Activated CD8-positive, alpha-beta memory T cell treated with anti-CD3 and anti-CD28 coated beads for 36 hours (primary cell): ENCODE results near the gene GTF2I. TPM values are rescaled to one million over a fixed set of nuclear protein-coding genes. Genes with fewer than 3 reads are reported as not detected.
"Not testable (repeated sequence)": the region's sequence is repeated elsewhere in the genome, so short reads cannot be mapped to it uniquely, and the experiment has no call there.

Experiments
- CTCF ChIA-PET: fragments of 350-600 bp; sonication (Branson Sonifier 250); formaldehyde crosslinking; loops from one replicate; lab custom pipeline; 2021; ENCODE audit warnings: antibody characterized with exemption; lab: Charles Lee
- POLR2A ChIA-PET: fragments of 350-600 bp; sonication (Branson Sonifier 250); formaldehyde crosslinking; loops from one replicate; lab custom pipeline; 2021; ENCODE audit warnings: antibody characterized with exemption; lab: Charles Lee
- total RNA-seq, 2 experiments: library from RNA; stranded (reverse); gene quantifications; one replicate each; pipeline ENCODE4 v1.2.3, GENCODE V29; 2021

Gene GTF2I
- total RNA-seq, 2 experiments from 2014 or later, result 168 TPM

DNA sequence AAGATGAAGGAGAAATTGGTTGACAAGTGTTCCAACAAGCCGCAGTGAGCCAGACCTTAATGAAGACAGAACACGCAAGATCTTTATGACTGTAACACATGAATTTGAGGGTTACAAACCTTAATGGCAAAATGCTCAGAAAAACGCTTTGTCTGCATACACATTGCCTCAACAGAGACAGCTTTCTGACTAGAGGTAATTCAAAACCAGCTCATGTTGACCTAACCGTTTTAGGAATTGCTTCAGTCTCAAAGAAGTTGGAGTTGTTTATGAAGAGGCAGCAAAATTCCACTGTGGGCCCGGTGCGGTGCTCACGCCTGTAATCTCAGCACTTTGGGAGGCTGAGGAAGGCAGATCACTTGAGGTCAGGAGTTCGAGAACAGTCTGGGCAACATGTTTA lies 2.2 kb upstream of the GTF2I start:
- ChIA-PET CTCF (no interaction called here), POLR2A (interaction anchor here (0.7 kb wide), 1 partner anchor 15 kb away, joined by 3 read pairs; no protein-coding TSS in a partner anchor)

DNA sequence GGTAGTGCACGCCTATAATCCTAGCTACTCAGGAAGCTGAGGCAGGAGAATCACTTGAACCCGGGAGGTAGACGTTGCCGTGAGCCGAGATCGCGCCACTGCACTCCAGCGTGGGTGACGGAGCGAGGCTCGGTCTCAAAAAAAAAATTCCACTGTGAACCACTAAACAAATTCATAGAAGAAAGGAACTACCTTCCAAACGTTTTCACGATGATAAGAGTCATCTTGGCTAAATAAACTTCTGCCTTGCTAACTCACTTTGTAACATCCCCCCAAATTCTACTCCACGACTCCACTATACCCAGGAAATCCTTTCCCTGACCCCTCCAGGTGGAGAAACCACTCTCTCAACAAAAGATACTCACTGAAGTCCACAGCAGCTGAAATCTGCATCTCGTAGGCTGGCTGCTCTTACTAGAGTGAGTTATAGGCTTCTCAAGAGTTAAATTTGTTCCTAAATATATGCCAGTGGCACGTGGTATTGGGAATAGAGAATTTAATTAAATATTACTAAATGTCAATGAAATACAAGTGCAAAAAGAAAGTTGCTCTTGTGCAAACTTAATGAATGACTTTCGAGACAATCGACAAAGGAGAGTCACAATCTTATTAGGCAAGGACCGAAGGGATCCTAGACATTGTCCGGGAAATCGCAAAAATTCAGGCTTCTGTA lies 1.6 kb upstream of the GTF2I start:
- CTCF ChIA-PET, result no interaction called here
- POLR2A ChIA-PET, result no interaction called here

DNA sequence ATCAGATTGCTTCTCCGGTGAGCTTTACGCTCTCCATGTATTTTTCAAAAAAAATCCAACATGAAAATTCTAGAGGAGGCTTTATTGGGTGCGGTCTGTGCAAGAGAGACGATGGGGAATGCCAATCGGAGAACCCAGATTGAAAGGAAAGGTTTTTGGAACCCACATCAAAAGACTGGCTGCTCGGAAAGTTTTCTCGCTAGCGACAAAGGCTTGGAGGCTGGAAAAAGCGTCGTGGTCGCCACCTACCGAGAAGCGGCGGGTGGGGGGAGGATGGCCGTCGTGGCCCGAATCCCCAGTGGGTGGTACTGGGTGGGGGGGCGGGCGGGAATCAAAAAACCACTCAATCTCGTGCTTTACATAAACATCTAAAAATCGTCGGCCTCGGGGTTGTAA lies 1.1 kb upstream of the GTF2I start:
- ChIA-PET POLR2A (no interaction called here), CTCF (no interaction called here)

DNA sequence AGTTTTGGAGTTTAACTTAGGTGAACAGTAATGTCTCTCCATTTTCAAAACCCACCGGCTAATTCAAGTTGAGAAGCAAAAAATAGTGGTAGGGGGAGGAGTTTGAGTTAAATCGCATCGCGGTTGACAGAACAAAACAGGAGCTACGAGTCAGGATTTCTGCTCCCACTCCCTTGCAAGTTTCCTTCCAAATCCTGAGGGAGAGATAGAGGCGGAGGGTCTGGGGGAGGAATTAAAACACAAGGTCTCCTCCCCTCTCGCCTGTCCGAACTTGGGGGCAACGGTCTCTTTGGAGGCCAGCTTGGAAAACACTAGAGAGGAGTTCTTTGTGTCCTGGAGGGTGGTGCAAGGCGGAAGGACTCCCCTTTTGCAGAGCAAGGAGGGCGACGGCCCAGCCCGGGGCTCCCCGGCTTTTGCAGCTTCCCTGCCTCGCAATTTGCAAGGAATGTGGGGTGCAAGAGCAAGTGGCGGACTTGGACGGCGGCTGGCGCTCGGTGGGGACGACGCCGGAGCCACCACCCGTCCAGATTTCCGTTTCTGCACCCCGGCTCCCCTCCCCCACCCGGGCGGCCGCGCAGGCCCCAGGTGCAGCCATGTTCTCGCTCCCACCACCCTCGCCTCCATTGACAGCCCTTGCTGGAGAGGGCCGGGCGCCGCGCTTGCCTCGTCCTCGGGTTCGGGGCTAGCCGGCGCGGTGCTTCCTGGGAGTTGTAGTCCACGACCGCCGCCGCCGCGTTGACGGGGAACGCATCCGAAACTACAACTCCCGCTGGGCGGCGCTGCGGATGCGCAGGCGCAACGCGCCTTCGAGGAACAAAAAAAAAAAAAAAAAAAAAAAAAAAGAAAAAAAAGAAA lies 454 bp upstream of the GTF2I start:
- POLR2A ChIA-PET, result interaction anchor here (0.6 to 0.7 kb wide), 3 partner anchors 35 to 444 kb away, joined by 3 to 10 read pairs (median 8); no protein-coding TSS in a partner anchor
- CTCF ChIA-PET, result no interaction called here

DNA sequence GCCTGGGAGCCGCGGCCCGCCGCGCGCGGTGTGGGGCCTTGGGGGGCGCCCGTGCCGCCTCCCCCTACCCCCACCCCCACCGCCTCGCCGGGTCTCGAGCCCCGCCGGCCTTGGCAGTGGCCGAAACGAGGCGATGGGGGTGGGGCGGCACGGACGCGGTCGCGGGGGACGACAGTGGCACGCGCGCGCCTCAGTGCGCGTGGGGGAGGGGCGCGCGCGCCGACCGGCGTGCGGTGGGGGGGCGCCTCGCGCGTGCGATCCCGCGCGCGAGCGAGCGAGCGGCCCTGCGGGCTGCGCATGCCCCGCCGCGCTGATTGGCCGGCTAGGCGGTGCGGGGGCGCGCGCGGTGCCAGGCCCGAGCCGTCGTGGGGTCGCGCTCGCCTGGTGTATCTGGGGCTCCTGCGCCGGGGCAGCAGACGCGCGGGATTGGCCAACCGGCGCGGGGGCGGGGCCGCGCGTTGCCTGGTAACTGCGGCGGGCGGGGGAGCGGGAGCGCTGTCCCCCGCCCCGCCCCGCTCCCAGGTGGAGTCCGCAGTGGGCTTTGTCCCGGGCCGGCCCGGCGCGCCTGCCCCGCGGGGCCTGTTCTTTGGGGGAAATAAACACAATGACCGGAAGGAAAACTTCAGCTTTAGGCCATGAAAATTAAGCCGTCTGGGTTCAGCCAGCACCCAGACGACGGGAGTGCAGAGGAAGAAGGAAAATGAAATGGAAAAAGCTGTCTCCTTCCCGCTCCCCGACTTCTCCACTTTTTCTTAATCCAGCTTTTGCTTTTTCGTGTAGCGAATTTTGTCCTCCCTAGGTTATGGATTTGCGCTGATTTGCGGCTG lies 873 bp downstream of the GTF2I start:
- CTCF ChIA-PET, result no interaction called here
- POLR2A ChIA-PET, result interaction anchor here (0.6 to 0.7 kb wide), 5 partner anchors 15 to 445 kb away, joined by 3 to 14 read pairs (median 8); no protein-coding TSS in a partner anchor

DNA sequence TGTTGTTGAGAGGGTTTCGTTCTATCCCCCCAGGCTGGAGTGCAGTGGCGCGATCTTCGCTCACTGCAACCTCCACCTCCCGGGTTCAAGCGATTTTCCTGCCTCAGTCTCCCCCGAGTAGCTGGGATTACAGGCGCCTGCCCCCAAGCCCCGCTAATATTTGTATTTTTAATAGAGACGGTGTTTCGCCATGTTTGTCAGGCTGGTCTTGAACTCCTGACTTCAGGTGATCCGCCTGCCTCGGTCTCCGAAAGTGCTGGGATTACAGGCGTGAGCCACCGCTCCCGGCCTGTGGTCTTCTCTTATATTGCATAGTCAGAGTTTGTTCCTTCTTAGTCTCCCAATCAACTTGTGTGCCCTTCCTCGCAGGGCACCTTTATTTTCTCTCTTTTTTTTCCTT lies 2.7 kb downstream of the GTF2I start:
- POLR2A ChIA-PET, result not testable (repeated sequence)
- CTCF ChIA-PET, result interaction anchor here (0.7 kb wide), 1 partner anchor 20 kb away, joined by 4 read pairs; no protein-coding TSS in a partner anchor

DNA sequence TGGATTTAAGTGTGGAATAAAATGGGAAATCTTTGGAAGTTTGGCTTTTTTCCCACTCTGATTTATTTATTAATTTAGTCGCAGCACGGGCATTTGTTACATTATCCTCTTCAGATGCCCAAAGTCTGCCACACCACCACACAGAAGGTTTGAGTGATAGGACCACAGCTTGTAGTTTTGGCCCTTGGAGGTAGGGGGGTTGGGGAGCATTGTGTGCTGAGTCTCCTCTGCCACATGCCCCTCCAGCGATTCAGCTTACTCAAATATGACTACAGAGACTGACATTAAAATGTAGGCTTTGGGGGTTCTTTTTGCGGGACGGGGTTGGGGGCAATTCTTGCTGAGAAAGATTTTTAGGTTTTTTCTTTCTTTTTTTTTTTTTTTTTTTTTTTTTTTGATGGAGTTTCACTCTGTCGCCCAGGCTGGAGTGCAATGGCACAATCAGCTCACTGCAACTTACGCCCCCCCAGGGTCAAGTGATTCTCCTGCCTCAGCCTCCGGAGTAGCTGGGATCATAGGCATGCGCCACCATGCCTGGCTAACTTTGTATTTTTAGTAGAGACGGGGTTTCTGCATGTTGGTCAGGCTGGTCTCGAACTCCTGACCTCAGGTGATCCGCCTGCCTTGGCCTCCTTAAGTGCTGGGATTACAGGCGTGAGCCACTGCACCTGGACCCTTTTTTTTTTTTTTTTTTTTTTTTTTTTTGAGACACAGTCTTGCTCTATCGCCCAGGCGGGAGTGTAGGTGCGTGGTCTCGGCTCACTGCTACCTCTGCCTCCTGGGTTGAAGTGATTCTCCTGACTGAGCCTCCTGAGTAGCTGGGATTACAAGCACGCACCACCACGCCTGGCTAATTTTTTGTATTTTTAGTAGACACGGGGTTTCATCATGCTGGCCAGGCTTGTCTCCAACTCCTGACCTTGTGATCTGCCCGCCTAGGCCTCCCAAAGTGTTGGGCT lies 4.6 kb downstream of the GTF2I start:
- POLR2A ChIA-PET, result interaction anchor here (0.6 to 1.3 kb wide), 2 partner anchors 9 to 1942 kb away, joined by 5 to 8 read pairs; no protein-coding TSS in a partner anchor
- CTCF ChIA-PET, result not testable (repeated sequence)

DNA sequence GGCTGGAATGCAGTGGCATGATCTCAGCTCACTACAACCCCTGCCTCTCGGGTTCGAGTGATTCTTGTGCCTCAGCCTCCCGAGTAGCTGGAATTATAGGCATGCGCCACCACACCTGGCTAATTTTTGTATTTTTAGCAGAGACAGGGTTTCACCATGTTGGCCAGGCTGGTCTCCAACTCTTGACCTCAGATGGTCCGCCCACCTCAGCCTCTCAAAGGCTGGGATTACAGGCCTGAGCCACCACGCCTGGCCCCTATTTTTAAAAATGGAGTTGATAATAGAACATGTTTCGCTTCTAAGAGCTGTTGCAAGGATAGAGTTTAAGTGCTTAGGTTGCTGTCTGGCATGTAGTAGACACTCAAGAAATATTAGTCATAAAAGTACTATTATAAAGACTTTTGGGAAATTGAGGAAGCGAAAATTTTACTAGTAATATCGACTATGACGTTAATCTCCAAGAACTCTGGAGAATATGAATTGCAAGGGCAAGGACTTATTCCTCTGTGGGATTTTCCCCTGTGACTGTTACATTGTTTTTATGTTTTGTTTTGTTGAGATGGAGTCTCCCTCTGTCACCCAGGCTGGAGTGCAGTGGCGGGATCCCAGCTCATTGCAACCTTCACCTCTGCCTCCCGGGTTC lies 7.9 kb downstream of the GTF2I start:
- CTCF ChIA-PET, result no interaction called here
- POLR2A ChIA-PET, result no interaction called here

DNA sequence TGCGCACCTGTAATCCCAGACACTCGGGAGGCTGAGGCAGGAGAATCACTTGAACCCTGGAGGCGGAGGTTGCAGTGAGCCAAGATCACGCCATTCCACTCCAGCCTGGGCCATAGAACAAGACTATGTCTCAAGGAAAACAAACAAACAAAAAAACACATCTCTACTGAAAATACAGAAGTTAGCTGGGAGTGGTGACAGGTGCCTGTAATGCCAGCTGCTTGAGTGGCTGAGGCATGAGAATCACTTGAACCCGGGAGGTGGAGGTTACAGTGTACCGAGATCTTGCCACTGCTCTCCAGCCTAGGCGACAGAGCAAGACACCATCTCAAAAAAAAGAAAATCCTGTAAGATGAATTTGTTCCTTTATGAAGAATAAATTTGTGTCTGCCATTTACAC lies 9.5 kb downstream of the GTF2I start:
- CTCF ChIA-PET, POLR2A ChIA-PET: not testable (repeated sequence)

DNA sequence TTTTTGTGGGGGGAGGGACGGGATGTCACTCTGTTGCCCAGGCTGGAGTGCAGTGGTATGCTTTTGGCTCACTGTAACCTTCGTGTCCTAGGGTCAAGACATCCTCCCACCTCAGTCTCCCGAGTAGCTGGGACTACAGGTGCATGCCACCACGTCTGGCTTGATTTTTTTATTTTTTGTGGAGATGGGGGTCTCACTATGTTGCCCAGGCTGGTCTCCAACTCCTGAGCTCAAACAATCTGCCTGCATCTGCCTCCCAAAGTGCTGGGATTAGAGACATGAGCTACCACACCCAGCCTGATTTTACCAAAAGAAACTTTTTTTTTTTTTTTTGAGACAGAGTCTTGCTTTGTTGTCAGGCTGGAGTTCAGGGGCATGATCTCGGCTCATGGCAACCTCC lies 10.0 kb downstream of the GTF2I start:
- POLR2A ChIA-PET, result interaction anchor here (0.7 kb wide), 1 partner anchor 13 kb away, joined by 4 read pairs; no protein-coding TSS in a partner anchor
- CTCF ChIA-PET, result not testable (repeated sequence)

DNA sequence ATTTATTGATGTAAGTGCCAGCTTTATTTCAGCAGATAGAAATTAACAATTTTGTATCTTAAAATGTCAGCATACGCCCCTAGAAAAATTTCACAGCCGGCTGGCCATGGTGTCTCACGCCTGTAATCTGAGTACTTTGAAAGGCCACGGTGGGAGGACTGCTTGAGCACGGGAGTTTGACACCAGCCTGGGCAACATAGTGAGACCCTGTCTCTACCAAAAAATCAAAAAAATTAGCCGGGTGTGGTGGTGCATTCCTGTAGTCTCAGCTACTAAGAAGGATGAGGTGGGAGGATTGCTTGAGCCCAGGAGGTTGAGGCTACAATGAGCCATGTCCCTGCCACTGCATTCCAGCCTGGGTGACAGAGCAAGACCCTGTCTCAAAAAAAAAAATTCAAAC lies 14.1 kb downstream of the GTF2I start:
- ChIA-PET POLR2A (interaction anchor here (1.3 kb wide), 1 partner anchor 10 kb away, joined by 8 read pairs; no protein-coding TSS in a partner anchor), CTCF (no interaction called here)

DNA sequence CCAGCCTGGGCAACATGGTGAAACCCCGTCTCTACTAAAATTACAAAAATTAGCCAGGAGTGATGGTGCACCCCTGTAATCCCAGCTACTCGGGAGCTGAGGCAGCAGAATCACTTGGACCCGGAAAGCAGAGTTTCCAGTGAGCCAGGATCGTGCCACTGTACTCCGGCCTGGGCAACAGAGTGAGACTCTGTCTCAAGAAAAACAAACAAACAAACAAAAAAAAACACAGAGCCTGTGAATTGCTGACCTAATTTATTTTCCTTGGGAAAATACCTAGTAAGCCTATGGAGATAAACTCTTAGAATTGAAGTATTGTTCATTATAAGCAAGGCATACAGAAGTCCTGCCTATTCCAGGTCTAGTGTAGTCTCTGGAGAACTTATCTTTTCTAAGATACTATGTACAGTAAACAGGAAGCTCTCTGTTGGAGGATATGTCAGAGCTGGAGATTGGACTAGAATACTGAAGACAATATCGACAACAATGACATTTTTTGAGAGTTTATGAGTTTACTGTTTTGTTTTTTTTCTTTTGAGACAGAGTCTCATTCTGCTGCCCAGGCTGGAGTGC lies 14.9 kb downstream of the GTF2I start:
- POLR2A ChIA-PET, result no interaction called here
- CTCF ChIA-PET, result no interaction called here

DNA sequence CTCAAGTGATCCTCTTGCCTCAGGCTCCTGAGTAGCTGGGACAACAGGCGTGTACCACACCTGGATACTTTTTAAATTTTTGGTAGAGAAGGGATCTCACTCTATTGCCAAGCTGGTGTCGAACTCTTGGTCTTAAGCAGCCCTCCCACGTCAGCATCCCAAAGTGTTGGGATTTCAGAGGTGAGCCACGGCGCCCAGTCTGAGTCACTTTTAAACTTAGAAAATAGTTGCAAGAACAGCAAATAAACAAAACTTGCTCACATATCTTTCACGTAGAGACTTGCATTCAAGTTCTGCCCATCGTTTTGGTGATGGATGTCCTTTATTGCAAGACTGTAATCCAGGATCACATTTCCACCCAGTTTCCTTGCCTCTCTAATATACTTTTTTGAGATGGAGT lies 16.6 kb downstream of the GTF2I start:
- POLR2A ChIA-PET, result interaction anchor here (0.7 kb wide), 2 partner anchors 16 to 196 kb away, joined by 13 to 14 read pairs; no protein-coding TSS in a partner anchor

DNA sequence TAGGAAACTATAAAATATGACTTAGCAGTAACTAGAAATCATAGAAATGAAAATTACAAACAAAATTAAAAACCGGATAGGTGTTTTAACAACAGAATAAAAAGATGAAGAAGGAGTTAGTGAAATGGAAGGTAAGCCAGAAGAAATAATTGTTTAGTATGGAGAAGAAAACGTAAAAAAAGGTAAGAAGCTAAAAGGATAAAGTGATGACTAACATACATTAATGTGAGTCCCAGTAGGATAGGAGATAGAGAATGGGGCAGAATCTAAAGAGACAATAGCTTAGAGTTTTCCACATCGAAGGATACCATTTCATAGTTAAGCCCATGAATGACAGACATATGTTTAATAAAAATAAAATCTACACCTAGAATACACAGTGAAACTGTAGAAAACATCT lies 25.3 kb downstream of the GTF2I start:
- ChIA-PET CTCF (no interaction called here), POLR2A (no interaction called here)

More for the DNA sequence above, 16.6 kb downstream of the GTF2I start:
- CTCF ChIA-PET, result interaction anchor here (0.6 to 0.7 kb wide), 2 partner anchors 40 to 65 kb away, joined by 3 to 4 read pairs; no protein-coding TSS in a partner anchor

DNA sequence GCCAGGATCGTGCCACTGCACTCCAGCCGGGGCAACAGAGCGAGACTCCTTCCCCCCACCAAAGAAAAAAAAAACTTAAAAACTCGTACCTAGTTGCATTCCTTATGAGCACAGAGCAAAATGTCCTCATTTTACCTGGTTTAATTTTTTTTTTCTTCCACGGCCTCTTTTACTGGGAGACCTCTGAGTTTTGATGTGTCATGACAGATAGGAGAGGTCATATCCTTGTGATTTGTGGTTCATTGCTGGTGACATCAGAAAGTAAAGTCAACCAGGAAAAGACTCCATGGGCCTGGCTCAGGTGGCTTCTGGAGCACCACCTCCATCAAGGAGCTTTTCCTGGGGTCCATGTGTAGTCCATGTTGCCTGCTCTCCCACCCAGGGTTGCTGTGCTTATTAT lies 26.3 kb downstream of the GTF2I start:
- POLR2A ChIA-PET, result no interaction called here
- CTCF ChIA-PET, result interaction anchor here (0.6 kb wide), 1 partner anchor 74 kb away, joined by 5 read pairs; no protein-coding TSS in a partner anchor

DNA sequence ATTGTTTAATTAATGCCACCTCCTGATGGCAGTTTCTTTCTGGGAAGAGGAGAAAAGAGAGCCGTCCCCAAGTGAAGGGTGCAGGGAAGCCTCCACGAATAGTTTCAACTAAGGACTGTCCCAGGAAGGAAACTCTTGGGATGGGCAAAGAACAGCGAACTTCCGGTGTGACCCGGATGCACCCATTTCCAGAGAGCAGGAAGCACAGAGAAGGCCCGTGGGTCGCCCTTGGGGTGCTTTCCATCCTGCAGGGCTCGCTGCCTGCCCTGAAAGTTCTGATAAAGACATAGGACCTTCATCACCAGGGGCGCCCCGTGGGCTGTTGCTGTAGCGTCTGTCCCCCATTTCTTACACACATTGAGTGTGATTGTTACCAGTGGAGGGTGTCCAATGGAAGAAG lies 27.0 kb downstream of the GTF2I start:
- POLR2A ChIA-PET, result no interaction called here

DNA sequence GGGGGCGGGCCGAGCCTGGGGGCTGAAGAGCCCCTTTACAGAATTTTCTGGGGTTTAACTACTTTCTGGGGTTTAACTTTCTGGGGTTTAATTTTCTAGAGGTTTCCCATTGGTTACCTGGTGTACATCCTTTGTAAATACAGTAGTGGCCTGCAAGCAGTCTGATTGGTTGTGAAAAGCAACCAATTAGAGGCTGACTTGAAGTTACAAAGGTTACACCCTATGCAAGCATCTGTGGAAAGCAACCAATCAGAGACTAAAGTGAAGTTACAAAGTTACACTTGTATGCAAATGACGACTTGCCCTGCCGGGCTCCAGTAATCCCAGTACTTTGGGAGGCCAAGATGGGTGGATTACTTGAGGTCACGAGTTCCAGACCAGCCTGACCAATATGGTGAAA lies 27.4 kb downstream of the GTF2I start:
- ChIA-PET CTCF (no interaction called here), POLR2A (no interaction called here)

More for the DNA sequence above, 27.0 kb downstream of the GTF2I start:
- CTCF ChIA-PET, result no interaction called here
